Activated CD8-positive, alpha-beta memory T cell treated with anti-CD3 and anti-CD28 coated beads for 1 hour (primary cell): ENCODE measurements around the gene GPR68.
"Not testable (repeated sequence)": the region's sequence is repeated elsewhere in the genome, so short reads cannot be mapped to it uniquely, and the experiment has no call there.

Source experiments
- DNase-seq, 2 donors: peaks; one replicate each; pipeline ENCODE4 v3.0.0-alpha.2; 2020; ENCODE audit warnings: low read depth in 1 of 2; ENCODE audit errors: extremely low read depth in 1 of 2

The GPR68 gene

GRCh38 chr14:91254461-91254860 lies 10.0 kb upstream of the GPR68 start:
- no peak for DNase-seq

GRCh38 chr14:91253795-91254323 lies 9.4 kb upstream of the GPR68 start:
- DNase-seq = no peak

GRCh38 chr14:91252871-91253794 lies 8.6 kb upstream of the GPR68 start:
- no peak for DNase-seq

GRCh38 chr14:91250912-91251311 lies 6.4 kb upstream of the GPR68 start:
- no peak for DNase-seq

GRCh38 chr14:91249841-91250616 lies 5.5 kb upstream of the GPR68 start:
- no peak for DNase-seq

GRCh38 chr14:91246051-91246852 lies 1.7 kb upstream of the GPR68 start:
- DNase-seq = peak in 1 of 2 donors; percentile 37

- not testable (repeated sequence) for DNase-seq
Measured at GRCh38 chr14:91245616-91246015, 1.1 kb upstream of the GPR68 start.

- peak in 1 of 2 donors; percentile 39 for DNase-seq
Measured at GRCh38 chr14:91245029-91245428, 525 bp upstream of the GPR68 start.

- no peak for DNase-seq
Measured at GRCh38 chr14:91243074-91243471, 1.4 kb downstream of the GPR68 start.

GRCh38 chr14:91242635-91243034 lies 1.9 kb downstream of the GPR68 start:
- no peak for DNase-seq

- no peak for DNase-seq
Measured at GRCh38 chr14:91241863-91242262, 2.6 kb downstream of the GPR68 start.

GRCh38 chr14:91238661-91239060 lies 5.8 kb downstream of the GPR68 start:
- no peak for DNase-seq

- no peak for DNase-seq
Measured at GRCh38 chr14:91238085-91238484, 6.4 kb downstream of the GPR68 start.

GRCh38 chr14:91237219-91237618 lies 7.3 kb downstream of the GPR68 start:
- no peak for DNase-seq

- DNase-seq = no peak
Measured at GRCh38 chr14:91235841-91236240, 8.7 kb downstream of the GPR68 start.

GRCh38 chr14:91234791-91235114 lies 9.8 kb downstream of the GPR68 start:
- no peak for DNase-seq

- DNase-seq = no peak
Measured at GRCh38 chr14:91233936-91234790, 10.3 kb downstream of the GPR68 start.

- no peak for DNase-seq
Measured at GRCh38 chr14:91232603-91233002, 11.9 kb downstream of the GPR68 start.

GRCh38 chr14:91232052-91232451 lies 12.5 kb downstream of the GPR68 start:
- DNase-seq = no peak

- DNase-seq = no peak
Measured at GRCh38 chr14:91231446-91231845, 13.1 kb downstream of the GPR68 start.
